Progenitor cell of endocrine pancreas (in vitro differentiated cells): ENCODE measurements around the gene ABCC2. TPM values are rescaled to one million over a fixed set of nuclear protein-coding genes. Genes with fewer than 3 reads are reported as not detected.

Experiments used
- DNase-seq: peaks from one replicate; pipeline ENCODE4 v3.0.0; 2021; ENCODE audit warnings: low spot score; ENCODE audit not compliant: unreplicated experiment
- H3K27ac Mint-ChIP-seq: 2 replicates; pipeline ENCODE4 v1.8.0; 2021; ENCODE audit warnings: mild to moderate bottlenecking, moderate library complexity, mixed read lengths
- H3K27me3 Mint-ChIP-seq: 2 replicates; pipeline ENCODE4 v1.8.0; 2021; ENCODE audit warnings: mixed read lengths
- H3K36me3 Mint-ChIP-seq: 2 replicates; pipeline ENCODE4 v1.8.0; 2022; ENCODE audit warnings: mixed read lengths; ENCODE audit not compliant: insufficient read depth
- H3K4me1 Mint-ChIP-seq: 2 replicates; pipeline ENCODE4 v1.8.0; 2021; ENCODE audit warnings: low read depth, mixed read lengths
- H3K4me3 Mint-ChIP-seq: 2 replicates; pipeline ENCODE4 v1.8.0; 2021; ENCODE audit warnings: low read depth, mild to moderate bottlenecking, moderate library complexity, mixed read lengths
- H3K9me3 Mint-ChIP-seq: 2 replicates; pipeline ENCODE4 v1.8.0; 2021; ENCODE audit warnings: low read depth, mixed read lengths
- total RNA-seq: library from RNA; stranded (reverse); gene quantifications from 2 replicates; pipeline ENCODE4 v1.2.1, GENCODE V29; 2021
- TF ChIP-seq, protein P1 (sequence below): fragments of 200-600 bp; sonication (generic); IDR thresholded peaks from one replicate; pipeline ENCODE4 v1.5.0; 2021; ENCODE audit warnings: antibody characterized with exemption, mild to moderate bottlenecking; ENCODE audit not compliant: unreplicated experiment

Gene ABCC2
- total RNA-seq, 1 donor from 2014 or later: 0.89 TPM

GRCh38 chr10:99895867-99896266 is 113.4 kb downstream of the ABCC2 start:
- peaks cover 41% of the 10 kb centered on the region for H3K36me3 Mint-ChIP-seq
- H3K27me3 Mint-ChIP-seq: no peaks in the 10 kb centered on the region
- no peaks in the 10 kb centered on the region for H3K4me1 Mint-ChIP-seq
- H3K27ac Mint-ChIP-seq: no peak overlapping the region
- no peaks in the 10 kb centered on the region for H3K9me3 Mint-ChIP-seq
- DNase-seq: no peak
- TF ChIP-seq, protein P1, sequence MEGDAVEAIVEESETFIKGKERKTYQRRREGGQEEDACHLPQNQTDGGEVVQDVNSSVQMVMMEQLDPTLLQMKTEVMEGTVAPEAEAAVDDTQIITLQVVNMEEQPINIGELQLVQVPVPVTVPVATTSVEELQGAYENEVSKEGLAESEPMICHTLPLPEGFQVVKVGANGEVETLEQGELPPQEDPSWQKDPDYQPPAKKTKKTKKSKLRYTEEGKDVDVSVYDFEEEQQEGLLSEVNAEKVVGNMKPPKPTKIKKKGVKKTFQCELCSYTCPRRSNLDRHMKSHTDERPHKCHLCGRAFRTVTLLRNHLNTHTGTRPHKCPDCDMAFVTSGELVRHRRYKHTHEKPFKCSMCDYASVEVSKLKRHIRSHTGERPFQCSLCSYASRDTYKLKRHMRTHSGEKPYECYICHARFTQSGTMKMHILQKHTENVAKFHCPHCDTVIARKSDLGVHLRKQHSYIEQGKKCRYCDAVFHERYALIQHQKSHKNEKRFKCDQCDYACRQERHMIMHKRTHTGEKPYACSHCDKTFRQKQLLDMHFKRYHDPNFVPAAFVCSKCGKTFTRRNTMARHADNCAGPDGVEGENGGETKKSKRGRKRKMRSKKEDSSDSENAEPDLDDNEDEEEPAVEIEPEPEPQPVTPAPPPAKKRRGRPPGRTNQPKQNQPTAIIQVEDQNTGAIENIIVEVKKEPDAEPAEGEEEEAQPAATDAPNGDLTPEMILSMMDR: no peak
- no peak overlapping the region for H3K4me3 Mint-ChIP-seq

Other genes with a start within 250 kb of the ABCC2 start
- gene NKX2-3, start 249.7 kb upstream of the ABCC2 start, total RNA-seq: not detected in 2 replicates
- gene SLC25A28, start 162.2 kb upstream of the ABCC2 start, total RNA-seq: 29.4 and 32.0 TPM in 2 replicates
- gene ENTPD7, start 123.1 kb upstream of the ABCC2 start, total RNA-seq: 29.1 and 31.2 TPM in 2 replicates
- gene COX15, start 50.5 kb upstream of the ABCC2 start, total RNA-seq: 45.4 and 46.6 TPM in 2 replicates
- gene CUTC, start 50.4 kb upstream of the ABCC2 start, total RNA-seq: 11.6 and 13.0 TPM in 2 replicates
- 43.8 and 47.5 TPM in 2 replicates for gene DNMBP, start 227.3 kb downstream of the ABCC2 start, total RNA-seq